ENCODE results near the gene RIOK2. TPM values are rescaled to one million over a fixed set of nuclear protein-coding genes. Genes with fewer than 3 reads are reported as not detected.
A peak's percentile ranks its signal among the peaks of the same experiment; 100 is the strongest.

Gene RIOK2
- total RNA-seq: 10 to 100 TPM; 11.0 to 19.2 (median 15.9) TPM

DNA sequence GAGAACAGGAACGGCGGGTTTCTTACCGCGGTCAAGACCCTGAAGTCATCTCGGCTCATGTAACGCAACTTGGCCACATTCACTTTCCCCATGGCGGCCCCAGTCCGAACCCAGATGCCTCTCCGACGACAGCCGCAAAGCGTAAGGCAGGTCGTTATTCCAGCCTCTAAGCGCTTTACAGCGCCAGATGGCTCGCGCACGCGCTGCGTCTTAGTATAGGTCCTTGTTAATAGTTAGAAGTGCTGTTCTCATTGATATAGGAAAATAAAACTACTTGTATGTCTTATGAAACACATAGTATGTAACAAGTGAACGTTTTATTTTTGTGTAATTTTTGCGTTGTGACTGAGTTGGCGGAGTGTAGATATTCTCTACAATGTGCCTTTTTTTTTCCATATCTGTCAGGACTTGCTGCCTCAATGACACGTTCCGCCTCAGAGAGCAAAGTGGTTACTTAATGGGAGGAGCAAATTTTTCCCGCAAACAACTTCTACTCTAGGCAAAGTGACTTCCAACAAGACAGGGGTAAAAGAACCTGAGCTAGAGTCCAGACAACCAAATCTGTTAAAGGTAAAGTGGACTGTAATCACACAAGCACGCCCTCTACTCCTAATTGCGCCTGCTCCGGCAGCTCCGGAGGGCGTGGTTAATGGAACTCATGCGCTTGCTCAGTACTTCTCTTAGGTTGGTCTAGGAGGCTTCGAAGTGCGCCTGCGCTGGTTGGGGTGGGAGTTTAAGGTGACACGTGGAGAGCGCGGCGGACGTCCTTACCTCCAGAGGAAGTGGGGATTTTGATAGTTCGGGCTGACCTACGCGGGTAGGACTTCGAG, at the start of gene RIOK2:
Gene RIOK2, minus strand, starts transcription at position 148 of the 830 bp plus-strand sequence. Its CDS starts 56 bp downstream, at position 92.
- peak in 1 of 2 donors; percentile 64 for TF ChIP-seq POLR2A (IDR thresholded peaks at IDR 0.05)
- TF ChIP-seq, protein P1, sequence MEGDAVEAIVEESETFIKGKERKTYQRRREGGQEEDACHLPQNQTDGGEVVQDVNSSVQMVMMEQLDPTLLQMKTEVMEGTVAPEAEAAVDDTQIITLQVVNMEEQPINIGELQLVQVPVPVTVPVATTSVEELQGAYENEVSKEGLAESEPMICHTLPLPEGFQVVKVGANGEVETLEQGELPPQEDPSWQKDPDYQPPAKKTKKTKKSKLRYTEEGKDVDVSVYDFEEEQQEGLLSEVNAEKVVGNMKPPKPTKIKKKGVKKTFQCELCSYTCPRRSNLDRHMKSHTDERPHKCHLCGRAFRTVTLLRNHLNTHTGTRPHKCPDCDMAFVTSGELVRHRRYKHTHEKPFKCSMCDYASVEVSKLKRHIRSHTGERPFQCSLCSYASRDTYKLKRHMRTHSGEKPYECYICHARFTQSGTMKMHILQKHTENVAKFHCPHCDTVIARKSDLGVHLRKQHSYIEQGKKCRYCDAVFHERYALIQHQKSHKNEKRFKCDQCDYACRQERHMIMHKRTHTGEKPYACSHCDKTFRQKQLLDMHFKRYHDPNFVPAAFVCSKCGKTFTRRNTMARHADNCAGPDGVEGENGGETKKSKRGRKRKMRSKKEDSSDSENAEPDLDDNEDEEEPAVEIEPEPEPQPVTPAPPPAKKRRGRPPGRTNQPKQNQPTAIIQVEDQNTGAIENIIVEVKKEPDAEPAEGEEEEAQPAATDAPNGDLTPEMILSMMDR (IDR thresholded peaks at IDR 0.05): peak in 1 of 6 experiments; percentile 26
- Histone ChIP-seq H3K4me1 (peaks cover 16 to 19% of the 10 kb centered on the region in 2 donors), H3K27me3 (no peaks in the 10 kb centered on the region), H3K9me3 (no peaks in the 10 kb centered on the region), H3K4me3 (replicated peaks in 1 of 3) (peak within 1 kb of the TSS; percentile 30 to 100 (median 61)), H3K36me3 (peaks cover 7 to 9% of the 10 kb centered on the region in 2 donors), H3K27ac (peak within 1 kb of the TSS; percentile 73 to 91 (median 90))
- 0 to 1% methylated on average over 37 to 44 of the region's 44 CpGs for WGBS, 2 donors
- DNase-seq: peak; percentile 94 to 96
- intact Hi-C loops (cut with DNase I): loop anchor here (5.0 kb wide), 1 partner anchor 1589 kb away; the partner anchor contains the start of gene RGMB

DNA sequence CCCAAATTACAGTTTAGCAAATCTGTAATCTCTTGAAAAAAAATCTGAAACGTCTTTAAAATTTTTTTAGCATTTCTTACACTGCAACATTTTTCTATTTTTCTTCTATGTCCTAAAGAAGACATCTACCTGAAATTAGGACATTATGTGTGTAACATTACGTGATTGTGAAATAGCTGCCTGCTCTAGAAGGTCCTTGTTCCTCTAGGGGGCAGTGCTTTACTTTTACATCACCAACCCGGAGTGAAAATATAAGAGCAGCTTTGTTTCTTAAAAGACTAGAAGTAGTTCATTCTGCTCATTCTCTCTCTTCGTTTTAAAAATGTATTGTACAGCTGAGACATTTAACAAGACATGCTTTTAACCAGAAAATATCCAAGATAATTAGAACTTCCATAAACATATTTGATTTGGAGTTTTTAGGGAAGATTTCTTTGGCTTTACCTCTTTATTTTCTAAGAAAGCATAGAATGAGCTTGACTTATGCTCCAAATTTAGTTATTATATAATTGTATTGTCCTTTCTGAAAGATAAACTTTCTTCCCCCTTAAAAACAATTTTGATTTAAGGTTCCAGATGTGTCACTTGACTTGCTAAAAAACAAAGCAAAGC, 48.1 kb upstream of the RIOK2 start:
- no peaks in the 10 kb centered on the region for H3K9me3 ChIP-seq
- no peaks in the 10 kb centered on the region for H3K4me1 ChIP-seq
- DNase-seq: peak; percentile 19 to 25
- no peaks in the 10 kb centered on the region for H3K36me3 ChIP-seq
- WGBS, 2 donors: 2 to 3% methylated on average over 4 of the region's 4 CpGs
- H3K27me3 ChIP-seq: no peaks in the 10 kb centered on the region
- intact Hi-C loops (cut with DNase I): no loop called here
- H3K4me3 ChIP-seq (replicated peaks in 1 of 3): no peak overlapping the region
- TF ChIP-seq, protein P1 (IDR thresholded peaks at IDR 0.05): peak; percentile 44 to 80 (median 58)
- no peak for TF ChIP-seq POLR2A (IDR thresholded peaks at IDR 0.05)
- no peak overlapping the region for H3K27ac ChIP-seq

DNA sequence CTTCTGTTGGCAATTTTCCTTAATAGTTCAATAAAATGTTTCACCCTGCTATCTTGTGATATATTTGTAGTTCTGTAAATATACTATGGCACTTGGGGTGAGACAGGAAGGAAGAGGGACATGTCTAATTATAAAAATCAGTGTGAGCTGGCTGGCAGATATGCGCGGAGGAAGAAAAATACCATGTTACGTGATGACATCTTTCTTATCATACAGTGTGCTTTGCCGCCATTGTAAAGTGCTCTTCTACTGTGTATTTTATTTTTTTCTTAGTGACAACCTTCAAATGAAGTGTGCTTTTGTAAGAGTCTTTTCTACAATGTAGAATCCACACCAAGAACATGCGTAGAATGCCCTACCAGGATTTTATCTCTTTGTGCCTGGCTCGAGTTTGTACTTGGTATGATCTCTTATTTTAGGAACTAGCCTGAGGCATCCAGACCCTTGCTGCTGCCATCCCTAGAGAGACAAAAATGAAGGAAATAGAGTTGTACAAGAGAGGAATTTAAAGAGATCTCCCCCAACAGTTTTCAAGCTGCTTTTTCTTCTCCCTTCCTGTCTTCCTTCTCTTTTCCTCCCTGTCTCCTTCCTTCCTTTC, 46.7 kb upstream of the RIOK2 start:
- Histone ChIP-seq H3K27ac (no peak overlapping the region), H3K9me3 (no peaks in the 10 kb centered on the region), H3K4me3 (replicated peaks in 1 of 3) (no peak overlapping the region), H3K36me3 (no peaks in the 10 kb centered on the region), H3K4me1 (no peaks in the 10 kb centered on the region), H3K27me3 (no peaks in the 10 kb centered on the region)
- no peak for DNase-seq
- TF ChIP-seq, protein P1 (IDR thresholded peaks at IDR 0.05): no peak
- TF ChIP-seq POLR2A (IDR thresholded peaks at IDR 0.05): no peak
- 70 to 75% methylated on average over 6 of the region's 6 CpGs for WGBS, 2 donors
- intact Hi-C loops (cut with DNase I): no loop called here

DNA sequence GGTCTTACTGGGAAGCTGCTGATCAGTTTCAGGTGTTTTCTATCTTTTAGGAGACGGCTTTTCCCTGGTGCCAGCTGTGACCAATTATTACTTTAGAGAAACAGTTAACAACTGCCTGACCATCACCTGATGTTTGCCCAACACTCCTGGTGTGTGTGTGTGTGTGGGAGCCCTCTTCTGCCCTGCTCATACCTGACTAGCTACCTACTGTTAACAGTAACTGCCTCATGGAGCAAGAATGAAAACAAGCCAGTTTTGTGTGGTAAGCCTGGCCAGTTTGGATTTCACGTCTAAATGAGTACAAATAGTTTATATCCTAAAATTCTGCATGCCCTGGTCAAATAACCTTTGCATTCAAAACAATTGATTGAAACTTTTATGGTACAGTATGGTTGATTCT, 46.1 kb upstream of the RIOK2 start:
- intact Hi-C loops (cut with DNase I): no loop called here
- DNase-seq: no peak
- 60 to 74% methylated on average over 2 of the region's 2 CpGs for WGBS, 2 donors
- TF ChIP-seq POLR2A (IDR thresholded peaks at IDR 0.05): no peak
- TF ChIP-seq, protein P1 (IDR thresholded peaks at IDR 0.05): no peak
- no peaks in the 10 kb centered on the region for H3K36me3 ChIP-seq
- no peak overlapping the region for H3K27ac ChIP-seq
- no peaks in the 10 kb centered on the region for H3K9me3 ChIP-seq
- H3K4me3 ChIP-seq (replicated peaks in 1 of 3): no peak overlapping the region
- no peaks in the 10 kb centered on the region for H3K27me3 ChIP-seq
- H3K4me1 ChIP-seq: no peaks in the 10 kb centered on the region
